GM19043 (cell line): ENCODE results near the gene FRAT2.
"Not testable (repeated sequence)": the region's sequence is repeated elsewhere in the genome, so short reads cannot be mapped to it uniquely, and the experiment has no call there.

ENCODE experiments used
- ATAC-seq: cut with Tn5 transposase; IDR thresholded peaks from one replicate; pipeline ENCODE4 v1.9.1; 2021; ENCODE audit warnings: low read depth; ENCODE audit not compliant: unreplicated experiment

FRAT2 gene

DNA sequence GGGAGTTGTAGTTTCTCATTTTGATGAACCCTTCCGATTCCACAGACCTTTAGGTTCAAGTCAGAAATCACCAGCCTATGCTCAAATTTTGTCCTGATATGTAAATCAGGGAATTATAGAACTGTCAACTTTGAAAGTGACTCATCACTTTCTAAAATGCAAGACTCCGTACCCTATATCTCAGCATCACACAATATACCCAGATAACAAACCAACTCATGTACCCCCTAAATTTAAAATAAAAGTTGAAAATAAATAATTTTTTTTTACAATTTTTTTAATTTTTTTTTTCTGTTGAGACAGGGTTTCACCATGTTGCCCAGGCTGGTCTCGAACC, 41.7 kb downstream of the FRAT2 start:
- ATAC-seq, result no peak

DNA sequence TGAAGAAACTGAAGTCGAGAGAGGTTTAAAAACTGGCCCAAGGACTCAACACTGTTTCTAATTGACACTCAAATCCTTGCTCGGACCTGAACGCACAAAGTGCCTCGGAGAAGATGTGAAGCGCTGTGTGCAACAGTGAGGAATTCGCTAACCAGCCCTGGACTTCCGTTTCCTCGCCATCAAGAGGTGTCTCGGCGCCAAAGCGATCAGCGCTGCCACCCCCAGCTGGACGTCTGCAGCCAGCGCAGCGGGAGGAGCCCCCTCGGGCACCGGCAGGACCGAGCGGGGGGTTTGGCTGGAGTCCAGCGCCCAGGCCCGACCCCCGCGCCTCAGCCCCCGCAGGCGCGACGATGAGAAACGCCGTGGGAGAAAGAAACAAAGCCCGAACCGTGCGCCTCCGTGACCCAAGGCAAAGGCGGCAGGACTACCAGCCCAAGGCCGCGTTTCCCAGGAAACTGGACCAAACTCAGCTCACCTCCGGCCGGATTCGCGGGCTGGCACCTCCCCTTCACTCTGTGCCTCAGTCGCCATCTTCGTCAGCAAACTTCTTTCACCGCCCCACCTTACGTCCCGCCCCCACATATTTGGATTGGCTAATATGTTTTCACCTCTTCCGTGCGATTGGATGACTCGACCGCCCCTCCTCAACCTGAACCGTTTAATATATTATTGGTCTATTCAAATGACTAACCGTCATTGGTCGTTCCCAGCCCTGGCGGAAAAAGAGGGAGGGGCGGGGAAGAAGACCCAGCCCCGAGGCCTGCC, 42.2 kb downstream of the FRAT2 start, which contains the start of gene ARHGAP19:
Gene ARHGAP19 (minus strand): TSS at position 541 of the 765 bp plus-strand sequence. CDS start 10 bp downstream, at position 531.
- peak; percentile 96 for ATAC-seq

- no peak for ATAC-seq
Observed at GRCh38 chr10:97291357-97292096, 43.0 kb downstream of the FRAT2 start.

DNA sequence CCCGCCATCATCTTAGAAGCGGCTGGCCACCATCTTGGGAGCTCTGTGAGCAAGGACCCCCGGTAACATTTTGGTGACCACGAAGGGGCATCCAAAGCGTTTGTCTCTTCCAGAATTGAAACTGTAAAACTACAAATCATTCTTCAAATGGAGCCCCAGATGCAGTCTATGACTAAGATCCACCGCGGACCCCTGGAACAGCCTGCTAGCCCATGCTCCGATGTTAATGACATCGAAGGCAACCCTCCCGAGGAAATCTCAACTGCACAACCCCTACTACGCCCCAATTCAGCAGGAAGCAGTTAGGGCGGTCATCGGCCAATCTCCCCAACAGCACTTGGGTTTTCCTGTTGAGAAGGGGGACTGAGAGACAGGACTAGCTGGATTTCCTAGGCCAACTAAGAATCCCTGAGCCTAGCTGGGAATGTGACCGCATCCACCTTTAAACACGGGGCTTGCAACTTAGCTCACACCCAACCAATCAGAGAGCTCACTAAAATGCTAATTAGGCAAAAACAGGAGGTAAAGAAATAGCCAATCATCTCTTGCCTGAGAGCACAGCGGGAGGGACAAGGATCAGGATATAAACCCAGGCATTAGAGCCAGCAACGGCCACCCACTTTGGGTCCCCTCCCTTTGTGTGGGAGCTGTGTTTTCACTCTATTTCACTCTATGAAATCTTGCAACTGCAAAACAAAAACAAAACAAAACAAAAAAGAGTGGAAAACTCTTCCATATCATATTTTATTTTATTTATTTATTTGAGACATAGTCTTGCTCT, 43.8 kb downstream of the FRAT2 start:
- ATAC-seq, result not testable (repeated sequence)

GRCh38 chr10:97290076-97290475, 44.5 kb downstream of the FRAT2 start:
- not testable (repeated sequence) for ATAC-seq
